Dermis lymphatic vessel endothelial cell (primary cell): ENCODE data around the gene GOLPH3. TPM values are rescaled to one million over a fixed set of nuclear protein-coding genes. Genes with fewer than 3 reads are reported as not detected.

Experiments used
- total RNA-seq: library from RNA; depleted of rRNA; stranded (reverse); fragments of >200 nt; gene quantifications from 2 replicates; pipeline ENCODE4 v1.2.1, GENCODE V29; 2014

GOLPH3 gene
- 45.6 and 63.4 TPM in 2 replicates for total RNA-seq

GRCh38 chr5:32174011-32174870, at the start of gene GOLPH3:
TSS of gene GOLPH3 (minus strand) at chr5:32174319. CDS start at chr5:32174034, 285 bp downstream.

Other genes with a start within 250 kb of the GOLPH3 start
- gene MTMR12, start 138.6 kb upstream of the GOLPH3 start, total RNA-seq = 25.1 and 30.9 TPM in 2 replicates